Stimulated activated CD4-positive, alpha-beta T cell treated with anti-CD3 and anti-CD28 coated beads, Interleukin-1b, Interleukin-23, amount 100 ng/mL, for 1 hour (primary cell): Measurements from ENCODE around the gene SFXN4.
"Not testable (repeated sequence)": the region's sequence is repeated elsewhere in the genome, so short reads cannot be mapped to it uniquely, and the experiment has no call there.

Source experiments
- DNase-seq, 2 donors: peaks; one replicate each; pipeline ENCODE4 v3.0.0-alpha.2; 2020; ENCODE audit warnings: low read depth in 2 of 2

The SFXN4 gene

GRCh38 chr10:119112056-119112455, 53.5 kb downstream of the SFXN4 start:
- DNase-seq: no peak

- DNase-seq: not testable (repeated sequence)
These were observed 57.7 kb downstream of the SFXN4 start for GRCh38 chr10:119107771-119108170.

GRCh38 chr10:119107106-119107505, 58.4 kb downstream of the SFXN4 start:
- DNase-seq: not testable (repeated sequence)

GRCh38 chr10:119105899-119106298, 59.6 kb downstream of the SFXN4 start:
- DNase-seq: not testable (repeated sequence)

- DNase-seq: no peak
These were observed 60.4 kb downstream of the SFXN4 start for GRCh38 chr10:119105155-119105554.

GRCh38 chr10:119104654-119105015, 60.9 kb downstream of the SFXN4 start:
- no peak for DNase-seq

GRCh38 chr10:119103903-119104653, 61.4 kb downstream of the SFXN4 start, which contains the start of gene DENND10:
TSS of gene DENND10 (plus strand) at chr10:119104113. CDS start at chr10:119104143, 30 bp downstream.
- peak; percentile 56 to 70 for DNase-seq

- DNase-seq: no peak
These were observed 62.1 kb downstream of the SFXN4 start for GRCh38 chr10:119103241-119103902.

- DNase-seq: no peak
These were observed 64.0 kb downstream of the SFXN4 start for GRCh38 chr10:119101366-119102098.

GRCh38 chr10:119100434-119101238, 64.9 kb downstream of the SFXN4 start:
- no peak for DNase-seq

- DNase-seq: no peak
These were observed 66.9 kb downstream of the SFXN4 start for GRCh38 chr10:119098576-119098975.

GRCh38 chr10:119096641-119097415, 68.7 kb downstream of the SFXN4 start:
- DNase-seq: not testable (repeated sequence)

- no peak for DNase-seq
These were observed 69.9 kb downstream of the SFXN4 start for GRCh38 chr10:119095640-119096039.

- no peak for DNase-seq
These were observed 74.5 kb downstream of the SFXN4 start for GRCh38 chr10:119090968-119091367.
